ENCODE measurements around the gene MYOCOS. TPM values are rescaled to one million over a fixed set of nuclear protein-coding genes. Genes with fewer than 3 reads are reported as not detected.

The MYOCOS gene
- total RNA-seq, 4 donors from 2014 or later: not detected

GRCh38 chr1:171583591-171584201 lies 38.3 kb upstream of the MYOCOS start:
- Histone ChIP-seq H3K4me1 (no peaks in the 10 kb centered on the region), H3K27me3 (no peaks in the 10 kb centered on the region), H3K9me3 (no peaks in the 10 kb centered on the region), H3K4me3 (no peak overlapping the region), H3K36me3 (peaks cover 7 to 96% of the 10 kb centered on the region in 2 donors), H3K27ac (no peak overlapping the region)
- 44 to 80% methylated on average over 1 of the region's 1 CpG for WGBS, 2 donors (ENCODE audit: low coverage in 1 of 2)
- ATAC-seq: no peak
- TF ChIP-seq POLR2A (IDR thresholded peaks at IDR 0.05) (no peak), CTCF (IDR thresholded peaks at IDR 0.05) (no peak), POLR2AphosphoS5 (IDR thresholded peaks at IDR 0.05) (no peak), EP300 (IDR thresholded peaks at IDR 0.05) (no peak)

- 92 to 94% methylated on average over 5 to 9 of the region's 9 CpGs for WGBS, 2 donors (ENCODE audit: low coverage in 1 of 2)
These were observed 36.3 kb upstream of the MYOCOS start for GRCh38 chr1:171585715-171586114.

GRCh38 chr1:171588230-171588629 lies 33.8 kb upstream of the MYOCOS start:
- ATAC-seq: no peak
- no peak overlapping the region for H3K4me3 ChIP-seq
- H3K9me3 ChIP-seq: no peaks in the 10 kb centered on the region
- H3K27ac ChIP-seq: no peak overlapping the region
- H3K36me3 ChIP-seq: peaks cover 7 to 99% of the 10 kb centered on the region in 2 donors
- no peaks in the 10 kb centered on the region for H3K27me3 ChIP-seq
- TF ChIP-seq CTCF (IDR thresholded peaks at IDR 0.05) (no peak), POLR2A (IDR thresholded peaks at IDR 0.05) (no peak), EP300 (IDR thresholded peaks at IDR 0.05) (no peak), POLR2AphosphoS5 (IDR thresholded peaks at IDR 0.05) (no peak)
- 76 to 88% methylated on average over 2 of the region's 2 CpGs for WGBS, 2 donors (ENCODE audit: low coverage in 1 of 2)
- H3K4me1 ChIP-seq: peaks cover 0 to 16% (median 0%) of the 10 kb centered on the region in 3 donors

More at GRCh38 chr1:171585715-171586114, 36.3 kb upstream of the MYOCOS start:
- Histone ChIP-seq H3K9me3 (no peaks in the 10 kb centered on the region), H3K4me3 (no peak overlapping the region), H3K36me3 (peaks cover 7 to 96% of the 10 kb centered on the region in 2 donors), H3K27me3 (no peaks in the 10 kb centered on the region), H3K27ac (no peak overlapping the region), H3K4me1 (peaks cover 0 to 15% (median 0%) of the 10 kb centered on the region in 3 donors)
- TF ChIP-seq EP300 (IDR thresholded peaks at IDR 0.05): no peak
- no peak for TF ChIP-seq CTCF (IDR thresholded peaks at IDR 0.05)
- no peak for TF ChIP-seq POLR2A (IDR thresholded peaks at IDR 0.05)
- TF ChIP-seq POLR2AphosphoS5 (IDR thresholded peaks at IDR 0.05): no peak
- no peak for ATAC-seq

- no peak for ATAC-seq
- TF ChIP-seq EP300 (IDR thresholded peaks at IDR 0.05): no peak
- TF ChIP-seq CTCF (IDR thresholded peaks at IDR 0.05): no peak
- no peak for TF ChIP-seq POLR2AphosphoS5 (IDR thresholded peaks at IDR 0.05)
- no peak for TF ChIP-seq POLR2A (IDR thresholded peaks at IDR 0.05)
- no peaks in the 10 kb centered on the region for H3K9me3 ChIP-seq
- H3K36me3 ChIP-seq: peaks cover 7 to 100% of the 10 kb centered on the region in 2 donors
- peaks cover 0 to 16% (median 0%) of the 10 kb centered on the region in 3 donors for H3K4me1 ChIP-seq
- 29 to 30% methylated on average over 1 of the region's 1 CpG for WGBS, 2 donors (ENCODE audit: low coverage in 1 of 2)
- H3K27me3 ChIP-seq: no peaks in the 10 kb centered on the region
- H3K27ac ChIP-seq: peak overlapping the region in 1 of 4 donors; percentile 55
- H3K4me3 ChIP-seq: no peak overlapping the region
These were observed 32.0 kb upstream of the MYOCOS start for GRCh38 chr1:171590022-171590421.

- H3K27me3 ChIP-seq: no peaks in the 10 kb centered on the region
- TF ChIP-seq EP300 (IDR thresholded peaks at IDR 0.05) (no peak), POLR2AphosphoS5 (IDR thresholded peaks at IDR 0.05) (peak; percentile 24), CTCF (IDR thresholded peaks at IDR 0.05) (no peak), POLR2A (IDR thresholded peaks at IDR 0.05) (no peak)
- no peaks in the 10 kb centered on the region for H3K9me3 ChIP-seq
- H3K27ac ChIP-seq: no peak overlapping the region
- ATAC-seq: no peak
- H3K4me3 ChIP-seq: no peak overlapping the region
- H3K4me1 ChIP-seq: peaks cover 0 to 4% (median 0%) of the 10 kb centered on the region in 3 donors
- 47 to 54% methylated on average over 1 of the region's 1 CpG for whole genome bisulfite sequencing, 2 donors (ENCODE audit: low coverage in 1 of 2)
- H3K36me3 ChIP-seq: peaks cover 0 to 50% of the 10 kb centered on the region in 2 donors
These were observed 26.7 kb upstream of the MYOCOS start for GRCh38 chr1:171595324-171595723.
